ENCODE measurements around the gene LRRC8E. TPM values are rescaled to one million over a fixed set of nuclear protein-coding genes. Genes with fewer than 3 reads are reported as not detected.

The LRRC8E gene
- total RNA-seq, 1 donor from 2014 or later = 4.3 TPM

GRCh38 chr19:7925171-7925851 lies 37.0 kb downstream of the LRRC8E start:
- H3K9me3 Mint-ChIP-seq = no peaks in the 10 kb centered on the region
- peak; percentile 92 for TF ChIP-seq CTCF (IDR thresholded peaks at IDR 0.05; ENCODE audit: unreplicated experiment)
- H3K4me3 Mint-ChIP-seq = peak overlapping the region; percentile 85
- H3K27me3 Mint-ChIP-seq (ENCODE audit: low read depth) = no peaks in the 10 kb centered on the region
- H3K36me3 Mint-ChIP-seq = no peaks in the 10 kb centered on the region
- peak overlapping the region; percentile 94 for H3K27ac Mint-ChIP-seq
- H3K4me1 Mint-ChIP-seq = peaks cover 41% of the 10 kb centered on the region
- DNase-seq (ENCODE audit: low spot score in 2 of 2, unreplicated experiment in 2 of 2) = peak; percentile 89 to 92

GRCh38 chr19:7926021-7926726 lies 37.9 kb downstream of the LRRC8E start, which contains the start of gene CTXN1:
Gene CTXN1 (minus strand): TSS chr19:7926135. CDS start chr19:7925538, 597 bp downstream.
- peak; percentile 79 to 89 for DNase-seq (ENCODE audit: low spot score in 2 of 2, unreplicated experiment in 2 of 2)
- no peaks in the 10 kb centered on the region for H3K27me3 Mint-ChIP-seq (ENCODE audit: low read depth)
- peaks cover 37% of the 10 kb centered on the region for H3K4me1 Mint-ChIP-seq
- TF ChIP-seq CTCF (IDR thresholded peaks at IDR 0.05; ENCODE audit: unreplicated experiment) = no peak
- peak within 1 kb of the TSS; percentile 85 for H3K4me3 Mint-ChIP-seq
- H3K36me3 Mint-ChIP-seq = no peaks in the 10 kb centered on the region
- no peaks in the 10 kb centered on the region for H3K9me3 Mint-ChIP-seq
- H3K27ac Mint-ChIP-seq = peak within 1 kb of the TSS; percentile 94

- Mint-ChIP-seq H3K27me3 (ENCODE audit: low read depth) (no peaks in the 10 kb centered on the region), H3K9me3 (no peaks in the 10 kb centered on the region), H3K4me3 (peak overlapping the region; percentile 70), H3K36me3 (no peaks in the 10 kb centered on the region), H3K4me1 (peaks cover 34% of the 10 kb centered on the region), H3K27ac (peak overlapping the region; percentile 91)
- DNase-seq (ENCODE audit: low spot score in 2 of 2, unreplicated experiment in 2 of 2) = no peak
- no peak for TF ChIP-seq CTCF (IDR thresholded peaks at IDR 0.05; ENCODE audit: unreplicated experiment)
Observed at GRCh38 chr19:7926727-7927604, 38.7 kb downstream of the LRRC8E start.

- peaks cover 34% of the 10 kb centered on the region for H3K4me1 Mint-ChIP-seq
- no peaks in the 10 kb centered on the region for H3K36me3 Mint-ChIP-seq
- DNase-seq (ENCODE audit: low spot score in 2 of 2, unreplicated experiment in 2 of 2) = no peak
- H3K27ac Mint-ChIP-seq = peak overlapping the region; percentile 100
- H3K9me3 Mint-ChIP-seq = no peaks in the 10 kb centered on the region
- no peaks in the 10 kb centered on the region for H3K27me3 Mint-ChIP-seq (ENCODE audit: low read depth)
- no peak for TF ChIP-seq CTCF (IDR thresholded peaks at IDR 0.05; ENCODE audit: unreplicated experiment)
- peak overlapping the region; percentile 62 for H3K4me3 Mint-ChIP-seq
Observed at GRCh38 chr19:7927605-7928333, 39.5 kb downstream of the LRRC8E start.

- H3K36me3 Mint-ChIP-seq = no peaks in the 10 kb centered on the region
- peak overlapping the region; percentile 100 for H3K27ac Mint-ChIP-seq
- no peak for TF ChIP-seq CTCF (IDR thresholded peaks at IDR 0.05; ENCODE audit: unreplicated experiment)
- H3K4me1 Mint-ChIP-seq = peaks cover 31% of the 10 kb centered on the region
- H3K27me3 Mint-ChIP-seq (ENCODE audit: low read depth) = no peaks in the 10 kb centered on the region
- H3K4me3 Mint-ChIP-seq = peak overlapping the region; percentile 62
- H3K9me3 Mint-ChIP-seq = no peaks in the 10 kb centered on the region
- no peak for DNase-seq (ENCODE audit: low spot score in 2 of 2, unreplicated experiment in 2 of 2)
Observed at GRCh38 chr19:7928334-7928706, 40.0 kb downstream of the LRRC8E start.

Measured in mesothelial cell of epicardium (in vitro differentiated cells).